K562 (cell line): ENCODE measurements around the gene PAXIP1. TPM values are rescaled to one million over a fixed set of nuclear protein-coding genes. Genes with fewer than 3 reads are reported as not detected.

Source experiments
- AFF4 ChIP-seq: sonication (generic); formaldehyde crosslinking; IDR thresholded peaks from 2 replicates; pipeline ENCODE4 v1.8.0; 2023; ENCODE audit warnings: mild to moderate bottlenecking, missing genetic modification reagents
- CHD7 ChIP-seq: fragments of 200-600 bp; sonication (generic); IDR thresholded peaks from one replicate; pipeline ENCODE4 v1.6.1; 2012; ENCODE audit warnings: mild to moderate bottlenecking, low read depth, low read length, inconsistent platforms
- ELK1 ChIP-seq: sonication (generic); formaldehyde crosslinking; IDR thresholded peaks from 2 replicates; pipeline ENCODE4 v1.8.1; 2022; ENCODE audit warnings: missing genetic modification reagents
- EZH2 ChIP-seq: IDR thresholded peaks from 2 replicates; pipeline ENCODE4 v1.6.1; 2012; ENCODE audit warnings: low read depth, mild to moderate bottlenecking, inconsistent platforms, low read length, borderline replicate concordance
- FOXK1 ChIP-seq: sonication (generic); formaldehyde crosslinking; IDR thresholded peaks from 2 replicates; pipeline ENCODE4 v1.8.0; 2022; ENCODE audit warnings: missing genetic modification reagents, mild to moderate bottlenecking, borderline replicate concordance
- NFE2 ChIP-seq: IDR thresholded peaks from 2 replicates; pipeline ENCODE4 v1.6.1; 2014; ENCODE audit warnings: antibody characterized with exemption, low read depth
- PCBP1 ChIP-seq: fragments of 200-400 bp; formaldehyde crosslinking; IDR thresholded peaks from 2 replicates; pipeline ENCODE4 v1.6.1; 2018; ENCODE audit warnings: mild to moderate bottlenecking, low read depth, low read length; ENCODE audit not compliant: poor library complexity, severe bottlenecking
- ZNF134 ChIP-seq: fragments of 250-450 bp; sonication (Bioruptor Pico); conservative IDR thresholded peaks from 2 replicates; pipeline ENCODE4 v1.4.0; 2020
- ZNF165 ChIP-seq: fragments of 250-450 bp; sonication (Bioruptor Pico); IDR thresholded peaks from 2 replicates; pipeline ENCODE4 v1.4.0; 2020; ENCODE audit warnings: borderline replicate concordance
- polyA plus RNA-seq, 8 experiments: library from polyadenylated mRNA; depleted of rRNA in 4 of 8; stranded (reverse) in 5 of 8; unstranded in 3 of 8; fragments of >200 nt; fragmentation: Nextera tagmentation in 2 of 8; fragmentation: Illumina TruSeq in 1 of 8; extraction: Ambion mirVana in 2 of 8; extraction: Trizol in 1 of 8; gene quantifications; 2 replicates each; pipeline versions ENCODE4 v1.2.1 to v1.2.3, GENCODE V29; 2011 to 2014; ENCODE audit warnings: inconsistent platforms in 1 of 8, missing spikeins in 1 of 8
- total RNA-seq, 7 experiments: library from RNA; depleted of rRNA in 6 of 7; stranded (reverse); fragments of >200 nt in 6 of 7; fragmentation: Illumina TruSeq in 2 of 7; extraction: Trizol in 2 of 7; gene quantifications; 2 replicates each; pipeline versions ENCODE4 v1.2.1 to v1.2.3, GENCODE V29; 2011 to 2021; ENCODE audit warnings: low replicate concordance in 1 of 7

The PAXIP1 gene
- total and polyA plus RNA-seq, 9 of the 15 experiments (the other 6 are each of a cell fraction or from before 2014, with no cell fraction given), result 9.7 to 37.9 (median 28.4) TPM

- TF ChIP-seq CHD7, result no peak
- TF ChIP-seq EZH2, result no peak
- TF ChIP-seq AFF4 (CRISPR knock-in tag), result peak; percentile 83; the same call in 1 of the 2 replicates
- no peak for TF ChIP-seq ELK1 (CRISPR knock-in tag)
- TF ChIP-seq NFE2, result no peak
- peak; percentile 78; the same call in 1 of the 2 replicates for TF ChIP-seq FOXK1 (CRISPR knock-in tag)
- peak; percentile 58 for TF ChIP-seq PCBP1
- no peak for TF ChIP-seq ZNF134 (CRISPR knock-in tag)
- TF ChIP-seq ZNF165 (CRISPR knock-in tag), result 0 out of 2 replicates have a peak, but pooled peaks have one; percentile 59
Observed at GRCh38 chr7:155003376-155004214, 671 bp upstream of the PAXIP1 start (continued).
